GM18519 (cell line): ENCODE measurements around the gene MIPEP.

Experiments used
- ATAC-seq: cut with Tn5 transposase; IDR thresholded peaks from one replicate; pipeline ENCODE4 v1.9.1; 2021; ENCODE audit warnings: mild to moderate bottlenecking, moderate library complexity; ENCODE audit not compliant: unreplicated experiment, low FRiP score

MIPEP gene

GRCh38 chr13:23813635-23814034 is 75.6 kb downstream of the MIPEP start:
- ATAC-seq: no peak

DNA sequence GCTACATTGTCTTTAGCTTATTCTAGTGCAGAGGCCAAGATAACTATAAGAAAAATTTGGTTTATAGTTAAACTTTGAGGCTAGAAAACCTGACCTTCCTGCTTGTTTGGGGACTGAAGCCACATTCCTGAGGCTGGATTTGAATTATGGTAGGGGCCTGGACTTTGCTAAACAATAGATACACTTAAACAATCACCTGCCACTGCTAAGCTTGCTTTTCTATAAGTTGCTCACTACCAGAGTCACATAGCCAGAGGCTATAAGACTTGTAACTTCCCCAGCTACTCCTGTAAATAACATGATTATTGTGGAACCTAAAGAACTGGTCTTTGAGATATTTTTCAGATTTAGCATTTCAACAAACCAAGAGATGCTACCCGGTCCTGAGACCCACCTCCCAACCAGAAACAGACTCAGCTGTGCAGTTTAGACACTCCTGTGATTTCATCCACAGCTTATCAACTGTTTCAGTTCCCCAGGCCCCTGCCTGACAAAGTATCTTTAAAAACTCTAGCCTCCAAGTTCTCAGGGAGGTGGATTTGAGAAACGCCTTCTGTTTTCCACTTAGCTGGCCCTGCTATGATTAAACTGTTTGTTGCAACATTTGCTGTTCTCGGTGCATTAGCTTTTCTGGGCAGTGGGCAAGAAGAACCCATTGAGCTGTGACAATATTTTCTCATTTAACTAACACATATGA is 77.7 kb downstream of the MIPEP start:
- no peak for ATAC-seq

GRCh38 chr13:23810685-23811240 is 78.4 kb downstream of the MIPEP start:
- ATAC-seq: no peak

DNA sequence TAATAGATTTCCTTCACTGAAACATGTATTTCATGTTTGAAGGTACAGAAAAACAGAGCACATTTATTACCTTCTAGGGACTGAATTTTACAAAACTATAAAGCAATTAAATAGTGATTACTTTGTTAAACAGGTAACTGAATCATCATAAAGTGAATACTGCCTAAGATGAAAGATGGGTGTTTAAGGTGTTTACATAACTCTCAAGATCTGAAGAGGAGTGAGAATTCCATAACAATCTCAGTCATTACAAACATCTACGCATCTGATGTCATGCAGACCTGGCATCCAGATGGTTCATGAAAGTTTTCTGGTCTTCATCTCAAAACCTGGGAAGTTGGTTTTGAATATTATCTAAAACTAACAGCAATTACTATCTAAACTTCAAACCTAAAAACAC is 80.4 kb downstream of the MIPEP start:
- no peak for ATAC-seq

- peak; percentile 9 for ATAC-seq
These were observed 82.2 kb downstream of the MIPEP start for GRCh38 chr13:23806874-23807526.

GRCh38 chr13:23805821-23806220 is 83.4 kb downstream of the MIPEP start:
- ATAC-seq: no peak

- ATAC-seq: no peak
These were observed 84.1 kb downstream of the MIPEP start for GRCh38 chr13:23805122-23805521.

- no peak for ATAC-seq
These were observed 85.0 kb downstream of the MIPEP start for GRCh38 chr13:23804166-23804565.

DNA sequence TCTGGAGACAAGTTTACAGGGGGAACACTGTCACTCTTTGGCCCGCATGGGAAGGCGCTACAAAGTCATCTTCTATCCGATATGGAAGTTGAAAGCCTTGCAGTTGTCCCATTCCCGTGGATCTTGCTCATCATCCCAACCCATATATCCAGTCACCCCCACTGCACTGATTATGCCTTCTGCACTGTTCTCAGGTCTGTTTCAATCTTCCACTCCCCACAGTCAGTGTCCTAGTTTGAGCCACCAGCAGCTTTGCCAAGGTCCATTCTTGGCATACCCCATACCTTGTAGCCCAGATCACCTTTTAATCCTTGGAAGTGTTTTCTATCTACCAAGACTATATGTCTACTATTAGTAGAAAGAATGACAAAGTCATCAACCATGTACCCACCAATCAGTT is 88.1 kb downstream of the MIPEP start:
- no peak for ATAC-seq

- ATAC-seq: peak; percentile 66
These were observed 89.3 kb downstream of the MIPEP start for GRCh38 chr13:23799945-23800344.

- no peak for ATAC-seq
These were observed 91.8 kb downstream of the MIPEP start for GRCh38 chr13:23797276-23797903.

DNA sequence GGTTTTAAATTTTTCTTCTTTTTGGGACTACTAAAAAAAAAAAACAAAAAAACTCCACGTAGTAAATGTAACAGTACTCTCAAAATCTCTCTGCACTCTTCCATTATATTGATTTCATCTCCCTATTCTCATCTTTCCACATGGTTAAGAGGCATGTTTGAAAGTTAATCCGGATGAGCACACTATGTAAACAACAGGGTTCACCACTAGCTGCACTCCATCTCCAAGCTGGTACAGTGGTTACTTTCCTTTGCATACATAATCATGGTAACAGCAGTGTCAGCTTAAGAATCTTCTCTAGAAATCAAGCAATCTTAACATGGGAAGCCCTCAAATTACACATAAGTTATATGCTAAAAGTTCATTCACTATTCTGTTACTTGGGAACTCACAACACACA is 92.6 kb downstream of the MIPEP start:
- ATAC-seq: no peak

DNA sequence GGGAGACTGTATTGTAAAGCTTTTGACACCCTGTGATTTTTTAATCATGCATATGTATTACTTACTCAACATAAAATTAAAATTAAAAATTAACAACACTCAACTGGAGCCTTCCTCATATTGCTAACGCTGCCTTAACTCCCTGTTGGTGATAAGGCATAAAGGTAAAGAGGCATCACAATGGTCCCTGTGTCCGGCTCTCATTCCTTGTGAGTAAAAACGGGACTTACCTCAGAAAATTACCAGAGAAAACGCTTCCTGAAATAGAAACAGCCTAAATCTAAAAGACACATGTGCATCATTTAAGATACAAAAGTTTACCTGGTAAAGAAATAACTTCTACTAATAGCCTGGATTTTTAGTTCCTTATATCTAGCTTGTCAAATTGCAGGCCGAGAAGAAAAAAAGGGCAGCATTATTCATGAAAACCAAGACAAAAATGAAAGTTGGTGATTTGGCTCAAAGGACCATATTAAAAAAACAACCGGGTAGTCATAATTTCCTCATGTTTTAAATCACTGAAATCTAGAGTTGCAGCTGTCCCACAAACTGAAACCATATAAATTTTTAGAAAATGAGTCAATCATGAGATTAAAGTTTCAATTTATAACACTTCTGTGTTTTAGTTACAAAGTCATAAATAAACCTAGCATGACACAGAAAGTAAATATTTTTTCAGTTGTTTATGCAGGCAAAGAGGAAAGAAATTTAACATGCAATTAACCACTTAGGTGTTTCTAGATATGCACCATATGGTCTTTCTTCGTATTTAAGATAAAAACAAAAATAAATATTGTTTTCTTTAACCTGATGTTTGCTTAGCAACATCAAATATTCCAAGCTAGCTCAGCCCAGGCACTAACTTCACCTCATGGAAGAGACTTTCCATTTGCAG is 94.7 kb downstream of the MIPEP start:
- ATAC-seq: peak; percentile 52

GRCh38 chr13:23793711-23794110 is 95.5 kb downstream of the MIPEP start:
- no peak for ATAC-seq

GRCh38 chr13:23792680-23793079 is 96.5 kb downstream of the MIPEP start:
- no peak for ATAC-seq

- ATAC-seq: no peak
These were observed 98.5 kb downstream of the MIPEP start for GRCh38 chr13:23790577-23791170.

GRCh38 chr13:23789576-23790346 is 99.4 kb downstream of the MIPEP start:
- no peak for ATAC-seq

- no peak for ATAC-seq
These were observed 100.7 kb downstream of the MIPEP start for GRCh38 chr13:23788459-23788858.

DNA sequence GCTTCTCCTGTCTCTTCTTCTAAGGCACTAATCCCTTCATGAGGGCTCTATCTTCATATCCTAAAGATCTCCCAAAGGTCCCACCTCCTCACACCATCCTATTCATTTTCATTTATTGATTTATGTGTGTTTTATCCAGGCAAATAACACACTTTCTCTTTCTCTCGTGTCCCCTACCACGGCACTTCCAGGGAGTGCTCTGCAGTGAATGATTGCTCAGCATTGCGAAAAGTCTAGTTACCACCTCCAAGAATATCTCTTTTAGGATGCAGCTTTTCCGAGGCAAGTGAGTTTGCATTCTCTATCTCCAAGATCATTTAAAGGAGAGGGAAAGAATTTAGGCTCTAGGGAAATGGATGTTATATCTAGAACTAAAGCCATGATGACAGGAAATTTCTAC is 101.7 kb downstream of the MIPEP start:
- ATAC-seq: no peak
